ENCODE results near the gene MRPL49. TPM values are rescaled to one million over a fixed set of nuclear protein-coding genes. Genes with fewer than 3 reads are reported as not detected.
A peak's percentile ranks its signal among the peaks of the same experiment; 100 is the strongest.
"Not testable (repeated sequence)": the region's sequence is repeated elsewhere in the genome, so short reads cannot be mapped to it uniquely, and the experiment has no call there.

The MRPL49 gene
- total RNA-seq, 1 donor from 2014 or later, result 40.8 TPM

DNA sequence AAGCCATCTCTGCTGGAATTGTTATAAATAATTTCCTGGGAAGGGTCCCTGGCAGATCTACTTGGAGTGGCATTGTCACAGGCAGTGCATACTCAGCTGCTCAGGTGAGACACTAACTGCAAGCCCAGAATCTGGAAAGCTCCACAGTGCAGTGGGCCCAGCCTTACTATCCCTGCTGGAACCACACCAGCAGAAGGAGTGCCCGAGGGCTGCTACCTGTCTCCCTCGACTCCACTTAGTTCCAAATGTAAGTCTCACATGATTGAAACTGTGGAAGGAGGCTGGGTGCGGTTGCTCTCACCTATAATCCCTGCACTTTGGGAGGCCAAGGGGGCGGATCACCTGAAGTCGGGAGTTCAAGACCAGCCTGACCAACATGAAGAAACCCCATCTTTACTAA lies 26.5 kb downstream of the MRPL49 start:
- TF ChIP-seq, protein P1, sequence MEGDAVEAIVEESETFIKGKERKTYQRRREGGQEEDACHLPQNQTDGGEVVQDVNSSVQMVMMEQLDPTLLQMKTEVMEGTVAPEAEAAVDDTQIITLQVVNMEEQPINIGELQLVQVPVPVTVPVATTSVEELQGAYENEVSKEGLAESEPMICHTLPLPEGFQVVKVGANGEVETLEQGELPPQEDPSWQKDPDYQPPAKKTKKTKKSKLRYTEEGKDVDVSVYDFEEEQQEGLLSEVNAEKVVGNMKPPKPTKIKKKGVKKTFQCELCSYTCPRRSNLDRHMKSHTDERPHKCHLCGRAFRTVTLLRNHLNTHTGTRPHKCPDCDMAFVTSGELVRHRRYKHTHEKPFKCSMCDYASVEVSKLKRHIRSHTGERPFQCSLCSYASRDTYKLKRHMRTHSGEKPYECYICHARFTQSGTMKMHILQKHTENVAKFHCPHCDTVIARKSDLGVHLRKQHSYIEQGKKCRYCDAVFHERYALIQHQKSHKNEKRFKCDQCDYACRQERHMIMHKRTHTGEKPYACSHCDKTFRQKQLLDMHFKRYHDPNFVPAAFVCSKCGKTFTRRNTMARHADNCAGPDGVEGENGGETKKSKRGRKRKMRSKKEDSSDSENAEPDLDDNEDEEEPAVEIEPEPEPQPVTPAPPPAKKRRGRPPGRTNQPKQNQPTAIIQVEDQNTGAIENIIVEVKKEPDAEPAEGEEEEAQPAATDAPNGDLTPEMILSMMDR (IDR thresholded peaks at IDR 0.05), result no peak
- DNase-seq (no peak), ATAC-seq (no peak)
- Histone ChIP-seq H3K4me1 (peaks cover 26% of the 10 kb centered on the region), H3K36me3 (no peaks in the 10 kb centered on the region), H3K9me3 (no peaks in the 10 kb centered on the region), H3K4me3 (no peak overlapping the region), H3K27me3 (ENCODE audit: low read depth) (no peaks in the 10 kb centered on the region), H3K27ac (no peak overlapping the region)
- intact Hi-C loops (cut with DNase I), result no loop called here

DNA sequence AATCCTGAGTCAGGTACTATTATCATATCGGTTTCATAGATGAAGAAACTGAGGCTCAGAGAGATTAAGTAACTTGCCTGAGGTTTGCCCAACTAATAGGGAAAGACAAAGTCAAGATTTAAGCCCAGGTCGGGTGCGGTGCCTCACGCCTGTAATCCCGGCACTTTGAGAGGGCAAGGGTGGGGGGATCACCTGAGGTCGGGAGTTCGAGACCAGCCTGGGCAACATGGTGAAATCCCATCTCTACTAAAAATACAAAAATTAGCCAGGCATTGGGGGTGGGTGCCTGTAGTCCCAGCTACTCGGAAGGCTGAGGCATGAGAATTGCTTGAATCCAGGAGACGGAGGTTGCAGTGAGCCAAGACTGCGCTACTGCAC lies 28.0 kb downstream of the MRPL49 start:
- H3K27me3 ChIP-seq (ENCODE audit: low read depth); H3K36me3 ChIP-seq; H3K4me3 ChIP-seq; intact Hi-C loops (cut with DNase I); DNase-seq; H3K9me3 ChIP-seq; ATAC-seq: not testable (repeated sequence)
- peaks cover 26% of the 10 kb centered on the region for H3K4me1 ChIP-seq
- peak overlapping the region; percentile 72 for H3K27ac ChIP-seq

DNA sequence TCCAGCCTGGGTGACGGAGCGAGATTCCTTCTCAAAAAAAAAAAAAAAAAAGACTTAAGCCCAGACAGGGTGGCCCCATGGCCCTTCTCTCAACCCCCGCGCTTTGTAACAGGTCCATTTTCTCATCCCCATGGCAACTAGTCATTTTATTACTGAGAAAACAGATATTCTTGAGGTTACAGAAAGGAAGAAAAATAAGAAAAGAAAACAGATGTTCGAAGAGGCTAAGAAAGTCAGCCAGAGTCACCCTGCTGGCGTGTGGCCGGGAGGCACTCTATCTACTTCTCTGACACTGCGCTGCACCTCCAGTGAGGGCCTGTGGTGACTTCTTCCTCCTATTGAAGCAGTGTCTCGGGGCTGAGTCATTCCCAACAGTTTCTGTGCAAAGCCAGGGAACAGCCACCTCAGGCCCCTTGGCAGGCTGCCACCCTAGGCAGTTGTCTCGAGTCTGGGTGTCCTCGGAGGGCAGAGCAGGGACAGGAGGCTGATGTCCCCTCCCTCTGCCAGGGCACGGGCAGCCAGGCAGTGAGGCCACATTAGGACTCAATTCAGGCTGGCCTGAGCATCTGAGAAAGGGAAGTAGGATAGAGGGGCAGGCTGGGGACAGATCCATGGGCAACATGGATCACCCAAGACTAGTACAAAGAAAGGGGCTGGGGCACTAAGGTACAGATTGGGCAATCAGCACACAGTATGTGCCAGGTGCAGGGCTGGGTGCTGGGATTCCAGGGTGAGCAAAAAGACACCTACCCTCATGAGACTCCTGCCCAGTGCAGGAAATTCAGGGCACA lies 28.6 kb downstream of the MRPL49 start:
- peak; percentile 92 for DNase-seq
- TF ChIP-seq, protein P1 (IDR thresholded peaks at IDR 0.05), result no peak
- H3K27ac ChIP-seq, result peak overlapping the region; percentile 72
- no peaks in the 10 kb centered on the region for H3K27me3 ChIP-seq (ENCODE audit: low read depth)
- H3K36me3 ChIP-seq, result no peaks in the 10 kb centered on the region
- intact Hi-C loops (cut with DNase I), result no loop called here
- H3K4me1 ChIP-seq, result peaks cover 26% of the 10 kb centered on the region
- peak; percentile 96 to 97 for ATAC-seq
- H3K4me3 ChIP-seq, result no peak overlapping the region
- H3K9me3 ChIP-seq, result no peaks in the 10 kb centered on the region

DNA sequence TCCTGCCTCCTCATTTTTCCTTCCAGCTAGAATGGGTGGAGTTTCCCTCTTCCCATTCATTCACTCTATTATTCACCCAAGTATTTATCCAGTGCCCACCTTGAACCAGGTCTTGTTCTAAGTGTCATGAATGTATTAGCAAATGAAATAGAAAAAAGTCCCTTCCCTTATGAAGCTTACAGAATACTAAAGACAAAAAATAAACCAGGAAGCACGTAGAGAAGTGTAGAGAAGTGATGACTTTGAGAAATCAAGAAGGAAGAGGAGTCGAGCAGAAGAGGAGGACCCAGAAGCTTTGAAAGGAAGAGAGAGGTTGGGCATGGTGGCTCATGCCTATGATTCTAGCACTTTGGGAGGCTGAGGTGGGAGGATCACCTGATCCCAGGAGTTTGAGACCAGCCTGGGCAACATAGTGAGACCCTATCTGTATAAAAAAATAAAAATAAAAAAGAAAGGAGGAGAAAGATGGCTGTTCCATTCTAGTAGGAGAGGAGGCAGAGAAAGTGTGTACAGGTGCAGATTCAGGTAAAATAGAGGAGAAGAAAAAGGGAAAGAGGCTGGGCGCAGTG lies 29.3 kb downstream of the MRPL49 start:
- TF ChIP-seq, protein P1 (IDR thresholded peaks at IDR 0.05), result no peak
- Histone ChIP-seq H3K36me3 (no peaks in the 10 kb centered on the region), H3K4me1 (peaks cover 26% of the 10 kb centered on the region), H3K9me3 (no peaks in the 10 kb centered on the region), H3K4me3 (no peak overlapping the region), H3K27ac (peak overlapping the region; percentile 72), H3K27me3 (ENCODE audit: low read depth) (no peaks in the 10 kb centered on the region)
- DNase-seq (no peak), ATAC-seq (no peak)
- intact Hi-C loops (cut with DNase I), result no loop called here

DNA sequence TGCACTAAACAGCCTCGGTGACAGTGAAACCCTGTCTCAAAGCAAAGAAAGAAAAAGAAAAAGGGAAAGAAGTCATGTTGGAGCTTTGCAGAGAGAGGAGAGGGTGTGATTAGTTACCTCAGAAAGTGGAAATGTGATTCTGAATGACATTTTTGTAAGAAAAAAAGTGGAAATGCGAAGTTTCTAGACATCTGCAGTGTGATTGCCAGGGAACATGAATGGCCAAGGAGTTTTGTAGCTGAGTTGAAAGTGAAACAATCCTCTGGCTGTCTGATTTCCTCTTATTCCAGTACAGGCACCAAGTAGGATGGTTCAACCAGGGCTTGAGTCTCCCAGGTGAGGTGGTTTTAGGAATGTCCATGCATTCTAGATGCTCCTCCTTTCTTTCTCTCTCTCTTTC lies 30.0 kb downstream of the MRPL49 start:
- H3K27ac ChIP-seq, result peak overlapping the region; percentile 72
- intact Hi-C loops (cut with DNase I), result no loop called here
- ATAC-seq (no peak), DNase-seq (no peak)
- no peaks in the 10 kb centered on the region for H3K36me3 ChIP-seq
- no peaks in the 10 kb centered on the region for H3K27me3 ChIP-seq (ENCODE audit: low read depth)
- TF ChIP-seq, protein P1 (IDR thresholded peaks at IDR 0.05), result no peak
- peaks cover 26% of the 10 kb centered on the region for H3K4me1 ChIP-seq
- H3K4me3 ChIP-seq, result no peak overlapping the region
- no peaks in the 10 kb centered on the region for H3K9me3 ChIP-seq

DNA sequence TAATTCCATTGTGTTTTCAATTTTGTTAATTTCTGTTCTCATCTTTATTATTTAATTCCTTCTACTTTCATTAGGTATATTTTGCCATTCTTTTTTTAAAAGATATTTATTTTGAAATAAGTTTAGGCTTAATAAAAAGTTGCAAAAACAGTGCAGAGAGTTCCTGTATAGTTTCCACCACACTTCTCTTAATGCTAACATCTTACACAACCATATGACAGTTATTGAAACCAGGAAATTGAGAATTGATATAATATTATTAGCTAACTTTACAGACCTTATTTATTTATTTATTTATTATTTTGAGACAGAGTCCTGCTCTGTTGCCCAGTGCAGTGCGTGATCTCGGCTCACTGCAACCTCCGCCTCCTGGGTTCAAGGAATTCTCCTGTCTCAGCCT lies 34.1 kb downstream of the MRPL49 start:
- intact Hi-C loops (cut with DNase I), result no loop called here
- Histone ChIP-seq H3K27ac (no peak overlapping the region), H3K27me3 (ENCODE audit: low read depth) (no peaks in the 10 kb centered on the region), H3K36me3 (no peaks in the 10 kb centered on the region), H3K9me3 (no peaks in the 10 kb centered on the region), H3K4me1 (peaks cover 13% of the 10 kb centered on the region), H3K4me3 (no peak overlapping the region)
- ATAC-seq, result no peak
- no peak for DNase-seq
- TF ChIP-seq, protein P1 (IDR thresholded peaks at IDR 0.05), result no peak
